K562 (cell line): Measurements from ENCODE around the gene ITSN2. TPM values are rescaled to one million over a fixed set of nuclear protein-coding genes. Genes with fewer than 3 reads are reported as not detected.

ENCODE experiments used
- GMEB1 ChIP-seq: fragments of 250-450 bp; sonication (Bioruptor Pico); IDR thresholded peaks from 2 replicates; pipeline ENCODE4 v1.4.0; 2020; ENCODE audit warnings: mild to moderate bottlenecking
- JUN ChIP-seq, 2 experiments: sonication (generic) in 1 of 2; formaldehyde crosslinking in 1 of 2; IDR thresholded peaks; 2 replicates each; pipeline versions ENCODE4 v1.6.1 to v1.8.0; 2012 to 2022; ENCODE audit warnings: borderline replicate concordance in 2 of 2, mild to moderate bottlenecking in 2 of 2, improper control_type of control experiment in 1 of 2, low read depth in 1 of 2, low read length in 1 of 2, missing genetic modification reagents in 1 of 2
- YY1 ChIP-seq, 3 experiments: IDR thresholded peaks; 2 replicates each; pipeline ENCODE4 v1.6.1; 2011; ENCODE audit warnings: low read length in 2 of 3, mild to moderate bottlenecking in 2 of 3, moderate library complexity in 2 of 3, borderline replicate concordance in 1 of 3, control low read depth in 1 of 3, low read depth in 1 of 3; ENCODE audit not compliant: insufficient read depth in 3 of 3, insufficient replicate concordance in 2 of 3, control insufficient read depth in 1 of 3, insufficient read length in 1 of 3; ENCODE audit errors: extremely low read depth in 1 of 3
- ZC3H4 ChIP-seq: sonication (generic); formaldehyde crosslinking; IDR thresholded peaks from 2 replicates; pipeline ENCODE4 v1.9.0; 2021; ENCODE audit warnings: missing genetic modification reagents, borderline replicate concordance
- ZEB2 ChIP-seq: fragments of 450-650 bp; IDR thresholded peaks from 2 replicates; pipeline ENCODE4 v1.6.1; 2016
- ZNF766 ChIP-seq: fragments of 200-800 bp; sonication (Bioruptor generic); conservative IDR thresholded peaks from 2 replicates; pipeline ENCODE4 v1.6.1; 2016; ENCODE audit warnings: missing genetic modification characterization, missing compliant biosample characterization
- polyA plus RNA-seq, 8 experiments: library from polyadenylated mRNA; depleted of rRNA in 4 of 8; stranded (reverse) in 5 of 8; unstranded in 3 of 8; fragments of >200 nt; fragmentation: Nextera tagmentation in 2 of 8; fragmentation: Illumina TruSeq in 1 of 8; extraction: Ambion mirVana in 2 of 8; extraction: Trizol in 1 of 8; gene quantifications; 2 replicates each; pipeline versions ENCODE4 v1.2.1 to v1.2.3, GENCODE V29; 2011 to 2014; ENCODE audit warnings: inconsistent platforms in 1 of 8, missing spikeins in 1 of 8
- total RNA-seq, 7 experiments: library from RNA; depleted of rRNA in 6 of 7; stranded (reverse); fragments of >200 nt in 6 of 7; fragmentation: Illumina TruSeq in 2 of 7; extraction: Trizol in 2 of 7; gene quantifications; 2 replicates each; pipeline versions ENCODE4 v1.2.1 to v1.2.3, GENCODE V29; 2011 to 2021; ENCODE audit warnings: low replicate concordance in 1 of 7

Gene ITSN2
- total and polyA plus RNA-seq, 9 of the 15 experiments (the other 6 are each of a cell fraction or from before 2014, with no cell fraction given) = 6.6 to 19.9 (median 15.2) TPM

- peak in 1 of 3 experiments; percentile 63 for TF ChIP-seq YY1 (IDR thresholded peaks at IDR 0.05; ENCODE audit: borderline replicate concordance in 1 of 3, control insufficient read depth in 1 of 3, extremely low read depth in 1 of 3, insufficient read depth in 3 of 3, insufficient read length in 1 of 3, insufficient replicate concordance in 2 of 3, low read depth in 1 of 3, low read length in 2 of 3)
- TF ChIP-seq JUN (IDR thresholded peaks at IDR 0.05; ENCODE audit: borderline replicate concordance, low read depth, low read length) = no peak
- 0 out of 2 replicates have a peak, but pooled peaks have one; percentile 26 for TF ChIP-seq JUN (CRISPR knock-in tag; IDR thresholded peaks at IDR 0.05; ENCODE audit: borderline replicate concordance)
- TF ChIP-seq ZEB2 = peak; percentile 41; the same call in 1 of the 2 replicates
- TF ChIP-seq ZC3H4 (CRISPR knock-in tag) = no peak
- TF ChIP-seq ZNF766 (CRISPR knock-in tag) = 0 out of 2 replicates have a peak, but pooled peaks have one; percentile 4
- no peak for TF ChIP-seq GMEB1
Observed at GRCh38 chr2:24359129-24360049, 947 bp downstream of the ITSN2 start (continued).
